VCaP (cell line): ENCODE data around the gene RGS7BP.
A peak's percentile ranks its signal among the peaks of the same experiment; 100 is the strongest.

Experiments
- H3K27ac ChIP-seq: fragments of 450-650 bp; 2 replicates; pipeline ENCODE4 v1.5.1; 2017
- CTCF ChIP-seq: fragments of 450-650 bp; conservative IDR thresholded peaks from 2 replicates; pipeline ENCODE4 v1.5.1; 2017; ENCODE audit warnings: mild to moderate bottlenecking, moderate library complexity

Gene RGS7BP

GRCh38 chr5:64646169-64646568, 140.4 kb downstream of the RGS7BP start:
- no peak for TF ChIP-seq CTCF
- H3K27ac ChIP-seq = no peak overlapping the region

GRCh38 chr5:64649512-64649911, 143.7 kb downstream of the RGS7BP start:
- no peak for TF ChIP-seq CTCF
- H3K27ac ChIP-seq = no peak overlapping the region

DNA sequence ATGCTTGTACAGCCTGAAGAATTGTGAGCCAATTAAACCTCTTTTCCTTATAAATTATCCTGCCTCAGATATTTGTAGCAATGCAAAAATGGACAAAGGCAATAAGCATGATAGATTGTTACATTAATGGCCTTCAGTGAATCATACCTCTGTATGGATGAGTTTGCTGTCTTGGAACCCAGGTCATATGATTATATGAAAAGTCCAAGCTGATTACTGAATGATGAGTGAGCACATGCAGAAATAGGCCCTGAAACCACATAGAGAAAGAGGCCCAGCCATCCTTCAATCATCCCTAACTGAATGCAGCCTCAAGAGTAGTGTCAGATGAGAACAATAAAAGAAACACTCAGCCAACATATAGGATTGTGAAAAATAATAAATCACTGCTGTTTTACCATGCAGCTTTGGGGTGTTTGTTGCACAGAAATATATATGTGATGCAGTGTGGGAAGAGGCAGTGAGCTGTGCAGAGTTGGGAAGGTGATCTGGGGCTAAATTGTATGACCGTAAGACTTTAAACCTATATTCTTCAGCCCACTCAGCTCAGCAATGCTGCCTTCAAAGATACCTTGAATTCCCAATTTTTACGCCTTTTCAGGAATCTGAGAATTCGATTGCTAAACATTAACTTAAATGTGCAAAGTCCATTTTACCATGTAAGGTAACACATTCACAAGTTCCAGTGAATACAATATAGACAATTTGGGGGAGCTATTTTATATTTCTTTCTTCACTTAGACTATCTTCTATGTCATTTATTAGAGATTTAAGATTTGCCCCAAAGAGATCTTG, 148.1 kb downstream of the RGS7BP start:
- TF ChIP-seq CTCF = no peak
- H3K27ac ChIP-seq = peak overlapping the region; percentile 67

DNA sequence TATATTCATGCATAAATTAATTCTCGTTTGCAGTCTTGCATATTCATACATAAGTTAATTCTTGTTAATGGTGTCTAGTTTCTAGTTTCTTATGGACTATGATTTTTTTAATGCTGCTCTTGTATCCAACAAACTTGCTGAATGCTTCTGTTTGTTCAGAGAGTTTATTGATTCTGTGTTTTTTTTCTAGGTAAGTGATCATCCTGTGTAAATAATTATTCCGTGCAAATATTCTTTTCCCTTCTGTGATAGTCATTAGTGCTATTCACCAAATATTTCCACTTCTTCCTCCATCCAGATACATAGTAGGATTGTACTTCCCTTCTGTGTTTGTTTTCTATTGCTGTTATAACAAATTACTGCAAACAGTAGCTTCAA, 148.7 kb downstream of the RGS7BP start:
- peak overlapping the region; percentile 67 for H3K27ac ChIP-seq
- TF ChIP-seq CTCF = no peak

- H3K27ac ChIP-seq = peak overlapping the region; percentile 67
- TF ChIP-seq CTCF = no peak
These were observed 149.8 kb downstream of the RGS7BP start for GRCh38 chr5:64655596-64655995.

DNA sequence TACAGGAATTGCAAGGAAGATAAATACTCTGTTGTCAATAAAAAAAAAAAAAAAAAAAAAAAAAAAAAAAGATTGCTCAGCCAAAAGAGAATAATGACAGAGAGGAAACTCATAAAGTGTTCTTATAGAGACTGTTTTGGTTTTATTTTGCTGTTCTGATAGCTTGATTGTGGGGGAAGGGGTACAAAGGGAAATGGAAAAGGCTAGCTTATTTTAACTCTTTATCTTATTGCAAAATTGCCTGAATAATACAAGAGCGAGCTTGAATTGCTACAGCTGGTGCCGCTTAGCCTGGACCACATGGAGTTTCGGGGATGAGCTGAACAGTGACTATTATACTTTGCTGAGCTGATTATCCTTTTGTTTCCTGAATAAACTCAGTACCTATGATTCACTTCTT, 153.5 kb downstream of the RGS7BP start:
- TF ChIP-seq CTCF = no peak
- no peak overlapping the region for H3K27ac ChIP-seq
